ENCODE data around the gene KANSL1.
"Not testable (repeated sequence)": the region's sequence is repeated elsewhere in the genome, so short reads cannot be mapped to it uniquely, and the experiment has no call there.

Gene KANSL1

DNA sequence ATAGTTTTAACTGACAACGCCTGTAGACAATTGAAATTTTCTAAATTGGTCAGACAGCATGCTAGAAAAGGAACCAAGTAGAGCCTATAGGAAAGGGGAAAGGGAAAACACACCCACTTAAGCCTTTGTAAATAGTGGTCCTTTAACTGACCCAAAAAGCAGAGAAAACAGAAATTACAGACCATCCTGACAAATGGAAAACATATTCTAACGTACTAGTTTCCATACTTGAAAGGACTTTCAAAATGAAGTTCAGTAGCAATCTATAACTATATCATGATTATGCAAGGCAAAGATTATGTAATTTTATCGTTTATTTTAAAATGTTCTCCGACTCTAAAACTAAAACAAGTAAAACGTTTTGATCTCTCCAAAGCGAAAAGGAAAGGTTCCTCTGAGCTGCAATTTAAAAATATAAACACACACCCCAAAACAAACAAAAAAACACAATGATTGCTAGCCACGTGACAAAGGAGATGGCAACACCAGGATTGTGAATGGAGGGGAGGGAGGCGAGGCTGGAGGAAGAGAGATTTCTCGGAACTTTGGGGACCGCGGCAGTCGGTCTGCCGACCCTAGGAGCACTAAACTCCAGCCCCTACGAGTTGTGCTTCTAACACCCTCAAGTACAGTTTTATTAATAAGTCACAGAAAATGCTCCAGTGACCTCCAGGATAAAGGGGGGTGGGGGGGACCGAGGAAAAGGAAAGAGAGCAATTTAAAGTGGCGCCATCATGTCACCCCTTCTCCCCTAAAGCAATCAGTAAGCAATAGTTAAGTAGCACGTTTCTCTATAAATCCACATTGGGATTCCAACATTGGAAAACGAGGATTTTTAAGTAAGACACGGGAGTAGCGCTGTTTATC, 1.7 kb downstream of the KANSL1 start:
- peak; percentile 30 for DNase-seq

GRCh38 chr17:46190763-46191162, 2.5 kb downstream of the KANSL1 start:
- no peak for DNase-seq

DNA sequence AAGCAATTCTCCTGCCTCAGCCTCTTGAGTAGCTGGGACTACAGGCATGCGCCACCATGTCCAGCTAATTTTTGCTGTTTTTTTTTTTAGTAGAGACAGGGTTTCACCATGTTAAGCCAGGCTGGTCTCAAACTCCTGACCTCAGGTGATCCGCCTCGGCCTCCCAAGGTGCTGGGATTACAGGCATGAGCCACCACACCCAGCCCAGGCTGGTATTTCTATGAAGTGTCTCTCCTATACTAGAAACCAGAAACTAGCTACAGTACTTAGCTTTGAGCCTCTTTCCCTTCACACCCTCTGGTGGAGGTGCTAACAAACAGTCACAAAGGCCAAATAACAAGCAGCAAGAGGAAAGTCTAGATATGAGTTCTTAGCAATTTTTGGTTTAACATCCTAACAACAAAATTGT, 6.4 kb downstream of the KANSL1 start:
- peak; percentile 56 for DNase-seq

- DNase-seq = no peak
Measured at GRCh38 chr17:46184696-46185095, 8.5 kb downstream of the KANSL1 start.

DNA sequence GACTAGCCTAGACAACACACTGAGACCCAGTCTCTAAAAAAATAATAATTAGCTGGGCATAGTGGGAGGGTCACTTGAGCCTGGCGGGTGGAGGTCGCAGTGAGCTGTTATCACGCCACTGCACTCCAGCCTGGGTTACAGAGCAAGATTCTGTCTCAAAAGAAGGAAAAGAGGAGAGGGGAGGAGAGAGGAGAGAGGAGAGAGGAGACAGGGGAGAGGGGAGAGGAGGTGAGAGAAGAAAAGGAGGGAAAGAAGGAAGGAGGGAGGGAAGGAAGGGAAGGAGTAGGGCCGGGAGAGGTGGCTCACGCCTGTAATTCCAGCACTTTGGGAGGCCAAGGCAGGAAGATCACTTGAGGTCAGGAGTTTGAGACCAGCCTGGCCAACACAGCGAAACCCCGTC, 9.8 kb downstream of the KANSL1 start:
- DNase-seq = not testable (repeated sequence)

DNA sequence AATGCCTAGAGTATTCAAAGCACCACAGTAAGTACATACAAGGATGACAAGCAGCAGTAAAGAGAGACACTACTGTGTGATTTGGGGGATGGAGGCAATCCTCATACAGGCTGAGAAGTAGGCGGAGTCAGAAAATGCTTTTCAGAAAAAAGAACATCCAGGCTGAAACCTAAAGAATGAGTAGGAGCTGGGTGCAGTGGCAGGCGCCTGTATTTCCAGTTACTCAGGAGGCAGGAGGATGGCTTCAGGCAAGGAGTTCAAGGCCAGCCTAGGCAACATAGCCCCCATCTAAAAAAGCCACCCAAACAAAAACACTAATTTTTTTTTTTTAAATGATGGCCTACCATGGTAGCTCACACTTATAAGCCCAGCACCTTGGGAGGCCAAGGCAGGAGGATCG, 10.3 kb downstream of the KANSL1 start:
- no peak for DNase-seq

DNA sequence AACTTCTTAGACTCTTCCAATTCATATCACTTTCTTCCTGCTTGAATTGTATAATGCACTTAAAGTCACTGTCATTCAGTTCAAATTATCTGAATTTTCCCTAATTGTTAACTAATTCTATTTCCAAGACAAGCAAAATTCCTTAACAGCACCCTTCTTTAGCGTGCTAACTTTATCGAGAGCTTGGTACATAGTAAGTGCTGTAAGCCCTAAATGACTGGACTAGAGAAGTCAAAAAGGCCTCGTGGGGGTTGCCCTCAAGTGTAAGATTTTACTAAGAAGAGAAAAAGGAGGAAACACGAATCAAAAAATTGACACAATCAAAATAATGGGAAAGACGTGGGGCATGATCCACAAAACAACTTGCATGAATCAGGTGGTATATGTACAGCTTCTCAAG, 11.3 kb downstream of the KANSL1 start:
- no peak for DNase-seq

GRCh38 chr17:46181316-46181715, 11.9 kb downstream of the KANSL1 start:
- DNase-seq = not testable (repeated sequence)

DNA sequence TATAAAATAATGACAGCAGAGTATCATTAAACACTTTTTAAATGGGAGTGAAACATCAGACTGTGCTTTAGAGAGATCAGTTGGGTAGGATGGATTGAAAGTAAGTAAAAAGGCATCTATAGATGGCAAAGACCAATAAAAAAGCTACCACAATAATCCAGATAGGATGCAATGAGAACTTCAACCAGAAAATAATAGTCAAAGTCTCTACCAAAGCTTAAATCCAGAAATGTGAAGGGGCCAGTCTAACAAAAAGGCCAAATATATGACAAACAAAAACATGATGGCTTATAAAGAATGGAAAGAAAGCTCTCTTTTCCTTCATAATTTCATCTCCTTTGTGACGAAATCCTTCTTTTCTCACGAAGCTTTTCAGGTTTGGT, 12.3 kb downstream of the KANSL1 start:
- no peak for DNase-seq

- not testable (repeated sequence) for DNase-seq
Measured at GRCh38 chr17:46180185-46180891, 12.9 kb downstream of the KANSL1 start.

GRCh38 chr17:46179375-46179999, 13.7 kb downstream of the KANSL1 start:
- DNase-seq = no peak

DNA sequence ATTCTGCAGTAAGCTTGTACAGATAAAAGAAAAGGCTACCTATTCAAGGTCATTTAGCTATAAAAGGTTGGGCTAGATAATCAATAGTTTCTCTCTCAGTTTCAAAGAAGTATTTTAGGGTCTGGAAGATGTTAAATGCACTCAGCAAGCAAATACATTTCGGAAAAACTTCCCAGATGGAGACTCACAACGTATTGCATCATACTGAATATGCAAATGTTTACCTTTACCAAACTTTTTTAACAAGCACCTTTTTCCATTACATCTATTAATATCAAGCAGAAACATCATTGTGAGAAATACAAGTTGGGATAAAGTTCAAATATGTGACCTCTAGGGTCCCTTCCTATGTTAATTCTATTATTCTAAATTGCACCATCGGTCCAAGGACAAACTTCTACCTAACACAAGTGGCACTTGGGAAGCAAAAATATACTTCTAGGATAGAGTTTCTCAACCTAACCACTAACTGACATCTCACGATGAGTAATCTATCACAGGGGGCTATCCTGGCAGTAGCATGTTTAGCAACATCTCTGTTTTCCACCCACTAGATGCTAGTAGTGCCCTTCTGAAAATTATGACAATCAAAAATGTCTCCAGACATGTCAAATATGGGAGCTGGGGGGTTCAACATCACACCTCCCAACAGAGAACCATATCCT, 14.5 kb downstream of the KANSL1 start:
- no peak for DNase-seq

DNA sequence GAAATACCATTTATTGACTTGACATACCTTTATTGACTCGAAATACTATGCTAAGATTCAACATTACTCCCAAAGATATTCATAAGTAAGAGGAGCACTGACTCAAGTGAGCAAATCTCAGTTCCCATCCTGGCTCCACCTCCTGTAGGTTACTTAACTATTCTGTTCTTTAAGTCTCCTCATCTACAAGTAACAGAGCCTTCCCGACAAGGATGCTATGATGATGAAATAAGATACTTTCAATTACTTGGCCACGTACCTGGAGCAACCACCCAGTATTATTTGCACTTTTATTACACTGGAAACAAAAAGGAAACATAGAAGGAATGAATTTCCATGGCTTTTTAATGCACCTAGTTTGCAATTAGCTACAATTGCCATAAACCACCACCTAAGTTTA, 16.3 kb downstream of the KANSL1 start:
- DNase-seq = no peak

- DNase-seq = no peak
Measured at GRCh38 chr17:46175891-46176290, 17.3 kb downstream of the KANSL1 start.

DNA sequence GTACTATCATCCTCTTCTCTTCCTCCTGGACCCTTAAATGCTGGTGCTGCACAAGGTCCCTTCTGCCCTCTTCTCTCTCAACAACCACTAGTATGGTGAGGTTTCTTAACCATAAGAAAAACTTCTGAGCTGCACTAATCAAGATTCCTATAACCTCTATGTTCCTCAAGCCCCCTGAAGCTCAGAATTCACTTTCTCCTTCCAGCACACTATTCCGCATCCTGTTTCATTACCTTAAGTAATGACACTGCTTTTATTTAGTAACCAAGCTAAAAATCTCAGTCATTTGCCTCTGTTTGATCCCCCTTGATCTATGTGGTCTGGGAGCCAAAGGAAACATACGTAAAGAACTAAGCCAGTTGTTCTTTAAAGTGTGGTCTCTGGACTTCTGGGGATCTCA, 20.1 kb downstream of the KANSL1 start:
- no peak for DNase-seq

DNA sequence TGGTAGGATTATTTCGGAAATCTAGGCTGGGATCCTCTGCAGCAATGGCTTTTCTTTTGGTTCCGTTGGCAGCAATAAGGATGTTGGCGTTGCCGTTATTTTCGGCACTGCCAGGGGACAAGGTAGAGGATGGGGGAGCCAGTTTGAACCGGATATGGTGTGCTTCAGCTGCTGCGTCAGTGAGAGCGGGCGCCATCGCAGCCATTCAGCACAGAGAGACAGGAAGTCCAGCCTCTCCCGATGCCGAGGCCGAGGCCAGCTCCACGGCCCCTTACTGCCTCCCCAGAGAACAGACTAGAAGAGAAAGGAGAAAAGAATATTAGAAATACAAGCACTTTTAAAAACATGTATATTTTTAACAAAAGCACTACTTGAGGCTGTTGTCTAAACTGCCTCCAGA, 21.3 kb downstream of the KANSL1 start:
- DNase-seq = no peak

GRCh38 chr17:46170639-46171429, 22.4 kb downstream of the KANSL1 start:
- DNase-seq = no peak

DNA sequence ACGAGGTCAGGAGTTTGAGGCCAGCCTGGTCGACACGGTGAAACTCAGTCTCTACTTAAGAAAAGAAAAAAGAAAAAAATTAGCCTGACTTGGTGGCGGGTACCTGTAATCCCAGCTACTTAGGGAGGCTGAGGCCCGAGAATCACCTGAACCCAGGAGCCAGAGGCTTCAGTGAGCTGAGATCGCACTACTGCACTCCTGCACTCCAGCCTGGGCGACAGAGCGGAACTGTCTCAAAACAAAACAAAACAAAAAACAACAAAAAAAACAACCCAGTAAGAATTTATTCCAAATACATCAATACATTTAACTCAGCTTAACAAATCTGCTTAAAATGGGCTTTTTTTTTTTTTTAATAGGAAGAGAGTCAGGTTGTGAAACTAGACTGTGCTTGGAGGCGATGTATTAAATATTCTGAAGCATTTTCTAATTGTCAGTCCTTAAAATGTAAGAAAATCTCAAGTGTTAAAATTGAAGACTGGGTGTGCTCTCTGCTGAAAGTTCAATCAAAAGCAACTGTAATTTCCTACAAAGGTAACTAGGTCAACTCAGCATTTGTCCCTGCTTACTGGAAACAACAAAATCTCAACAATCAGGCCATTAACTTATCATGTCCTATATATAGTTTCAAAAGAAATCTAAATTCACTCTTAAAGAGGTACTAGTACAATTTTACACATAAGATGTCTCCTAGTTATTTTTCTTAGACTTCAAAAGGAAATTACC, 23.2 kb downstream of the KANSL1 start:
- DNase-seq = no peak

DNA sequence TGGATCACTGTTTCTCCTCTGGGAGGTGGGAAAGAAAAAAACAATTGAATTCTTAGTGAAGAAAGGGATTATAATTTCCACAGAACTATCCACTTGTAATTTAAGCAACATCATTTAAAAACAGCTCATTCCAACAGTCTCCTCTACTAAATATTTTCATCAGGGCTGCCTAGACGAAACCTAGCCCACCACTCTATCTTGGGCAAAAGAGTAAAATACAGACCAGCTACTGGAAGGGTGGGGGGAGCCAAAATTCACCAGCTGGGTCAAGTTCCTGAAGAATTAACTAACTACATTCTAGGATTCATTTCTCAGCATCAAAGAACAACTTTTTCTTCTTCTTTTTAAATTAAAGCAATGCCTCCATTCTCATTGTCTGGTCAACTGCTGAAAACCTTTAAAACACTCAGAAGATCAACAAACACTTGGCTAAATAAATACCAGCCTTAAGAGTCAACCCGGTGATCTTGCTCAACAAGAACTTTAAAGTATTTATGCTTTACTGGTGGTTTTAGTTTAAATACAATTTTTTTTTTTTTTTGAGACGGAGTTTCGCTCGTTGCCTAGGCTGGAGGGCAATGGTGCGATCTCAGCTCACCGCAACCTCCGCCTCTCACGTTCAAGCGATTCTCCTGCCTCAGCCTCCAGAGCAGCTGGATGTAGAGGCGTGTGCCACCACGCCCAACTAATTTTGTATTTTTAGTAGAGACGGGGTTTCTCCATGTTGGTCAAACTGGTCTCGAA, 25.2 kb downstream of the KANSL1 start:
- DNase-seq = no peak

DNA sequence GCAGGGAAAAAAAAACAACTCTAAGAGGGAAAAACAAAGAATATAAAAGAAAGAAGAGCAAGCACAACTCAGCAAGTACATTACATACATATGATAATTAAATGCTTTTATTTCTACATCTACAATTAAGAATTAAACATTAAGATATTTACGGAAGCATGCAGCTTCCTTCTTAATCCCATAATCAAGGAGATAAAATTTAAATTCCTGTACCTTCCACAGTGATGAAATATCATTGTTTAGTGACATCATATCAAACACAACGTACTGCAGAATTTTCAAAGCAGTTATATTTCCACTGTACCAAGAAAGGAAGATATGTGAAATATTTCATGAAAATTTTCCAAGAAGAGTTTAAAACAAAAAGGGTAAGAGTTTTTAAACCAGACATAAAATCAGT, 26.0 kb downstream of the KANSL1 start:
- no peak for DNase-seq

- DNase-seq = no peak
Measured at GRCh38 chr17:46166692-46167249, 26.5 kb downstream of the KANSL1 start.
